Natural killer cell treated with Interleukin-12 subunit alpha and Interleukin-12 subunit beta and Interleukin-15 and Interleukin-18, amount 100 ng/mL, for 72 hours (primary cell): ENCODE measurements around the gene FHL2. TPM values are rescaled to one million over a fixed set of nuclear protein-coding genes. Genes with fewer than 3 reads are reported as not detected.

Source experiments
- ATAC-seq, 2 donors: fragments of 150-1000 bp; cut with Tn5 transposase in 1 of 2; sonication (Bioruptor Pico), chemical (Tn5 transposase) in 1 of 2; 2 replicates each; pipeline ENCODE4 v1.10.0; 2021
- DNase-seq: peaks from one replicate; pipeline ENCODE4 v3.0.0; 2022; ENCODE audit warnings: low spot score
- H3K27ac Mint-ChIP-seq, 2 donors: 1 replicate in 1 of 2; 2 replicates in 1 of 2; pipeline ENCODE4 v1.8.0; 2022; ENCODE audit warnings: mixed read lengths in 2 of 2, mild to moderate bottlenecking in 1 of 2, moderate library complexity in 1 of 2
- H3K27me3 Mint-ChIP-seq, 2 donors: 1 replicate in 1 of 2; 2 replicates in 1 of 2; pipeline ENCODE4 v1.8.0; 2022; ENCODE audit warnings: mixed read lengths in 2 of 2
- H3K36me3 Mint-ChIP-seq: one replicate; pipeline ENCODE4 v1.8.0; 2022; ENCODE audit warnings: mixed read lengths
- H3K4me1 Mint-ChIP-seq, 2 donors: 1 replicate in 1 of 2; 2 replicates in 1 of 2; pipeline ENCODE4 v1.8.0; 2022; ENCODE audit warnings: low read depth in 2 of 2, mixed read lengths in 2 of 2, mild to moderate bottlenecking in 1 of 2
- H3K4me3 Mint-ChIP-seq: one replicate; pipeline ENCODE4 v1.8.0; 2022; ENCODE audit warnings: mixed read lengths
- H3K9me3 Mint-ChIP-seq: 2 replicates; pipeline ENCODE4 v1.8.0; 2022; ENCODE audit warnings: mixed read lengths
- total RNA-seq, 2 donors: library from RNA; stranded (reverse); gene quantifications; one replicate each; pipeline ENCODE4 v1.2.3, GENCODE V29; 2022

FHL2 gene
- total RNA-seq, 2 donors from 2014 or later: 0.95 TPM; not detected in 1

- H3K36me3 Mint-ChIP-seq: peaks cover 35% of the 10 kb centered on the region
- H3K27me3 Mint-ChIP-seq: no peaks in the 10 kb centered on the region
- H3K4me1 Mint-ChIP-seq: peaks cover 12 to 15% of the 10 kb centered on the region in 2 donors
- ATAC-seq (no peak), DNase-seq (no peak)
- H3K4me3 Mint-ChIP-seq: no peak overlapping the region
- peaks cover 4% of the 10 kb centered on the region for H3K9me3 Mint-ChIP-seq
- H3K27ac Mint-ChIP-seq: no peak overlapping the region
These were observed 41.7 kb downstream of the FHL2 start for GRCh38 chr2:105357122-105357521.

DNA sequence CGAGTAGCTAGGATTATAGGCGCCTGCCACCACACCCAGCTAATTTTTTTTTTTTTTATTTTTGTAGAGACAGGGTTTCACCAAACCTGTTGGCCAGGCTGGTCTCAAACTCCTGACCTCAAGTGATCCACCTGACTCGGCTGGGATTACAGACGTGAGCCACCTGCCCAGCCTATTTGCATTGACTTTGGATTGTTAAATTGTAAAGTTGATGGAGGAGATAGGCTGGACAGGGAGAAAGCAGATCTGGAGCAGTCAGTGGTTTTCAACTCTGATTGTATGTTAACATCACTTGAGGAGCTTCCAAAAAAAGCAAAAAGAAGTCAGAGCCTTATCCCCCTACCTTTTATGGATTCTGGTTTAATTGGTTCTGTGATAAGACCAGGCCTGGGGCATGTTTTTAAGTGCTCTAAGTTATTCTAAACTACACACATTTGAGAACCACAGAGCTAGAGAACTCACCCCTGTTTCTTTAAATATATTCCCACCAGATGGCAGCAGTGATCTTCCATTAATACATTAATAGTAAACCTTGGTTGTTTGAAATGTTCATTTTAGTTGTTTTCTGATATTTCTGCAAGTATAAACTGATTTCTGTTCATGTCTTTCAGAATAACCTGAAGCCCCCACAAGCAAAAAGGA, 54.0 kb downstream of the FHL2 start:
- ATAC-seq: no peak
- H3K27me3 Mint-ChIP-seq: no peaks in the 10 kb centered on the region
- peaks cover 24% of the 10 kb centered on the region for H3K36me3 Mint-ChIP-seq
- no peaks in the 10 kb centered on the region for H3K9me3 Mint-ChIP-seq
- H3K4me3 Mint-ChIP-seq: no peak overlapping the region
- H3K4me1 Mint-ChIP-seq: peaks cover 4% of the 10 kb centered on the region in 2 donors
- no peak overlapping the region for H3K27ac Mint-ChIP-seq
- no peak for DNase-seq

- peaks cover 24 to 25% of the 10 kb centered on the region in 2 donors for H3K4me1 Mint-ChIP-seq
- peak overlapping the region; percentile 97 for H3K4me3 Mint-ChIP-seq
- H3K27me3 Mint-ChIP-seq: no peaks in the 10 kb centered on the region
- H3K9me3 Mint-ChIP-seq: no peaks in the 10 kb centered on the region
- peak overlapping the region in 1 of 2 donors; percentile 99 for H3K27ac Mint-ChIP-seq
- DNase-seq (no peak), ATAC-seq (no peak)
- peaks cover 13% of the 10 kb centered on the region for H3K36me3 Mint-ChIP-seq
These were observed 59.4 kb downstream of the FHL2 start for GRCh38 chr2:105339414-105339813.

DNA sequence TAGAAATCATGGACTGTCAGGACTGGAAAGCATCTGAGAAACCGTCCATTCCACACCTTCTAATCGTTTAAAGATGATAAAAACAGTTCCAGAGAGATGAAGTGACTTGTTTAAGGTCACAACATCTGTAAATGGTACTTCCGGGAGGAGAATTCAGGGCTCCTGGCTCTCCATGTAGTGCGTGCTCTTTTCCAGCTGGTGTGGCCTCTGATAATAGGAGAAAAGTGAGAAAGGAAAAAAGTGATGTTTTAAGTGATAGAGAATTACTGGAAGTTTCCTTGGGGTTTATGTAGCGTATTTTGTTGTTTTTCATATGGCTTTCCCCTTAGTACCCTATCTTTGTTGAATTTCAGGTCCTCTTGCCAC, 60.8 kb downstream of the FHL2 start:
- Mint-ChIP-seq H3K4me1 (peaks cover 24 to 25% of the 10 kb centered on the region in 2 donors), H3K4me3 (peak overlapping the region; percentile 97), H3K27me3 (no peaks in the 10 kb centered on the region), H3K27ac (peak overlapping the region; percentile 97 to 99), H3K36me3 (peaks cover 11% of the 10 kb centered on the region), H3K9me3 (no peaks in the 10 kb centered on the region)
- ATAC-seq: no peak
- DNase-seq: no peak

DNA sequence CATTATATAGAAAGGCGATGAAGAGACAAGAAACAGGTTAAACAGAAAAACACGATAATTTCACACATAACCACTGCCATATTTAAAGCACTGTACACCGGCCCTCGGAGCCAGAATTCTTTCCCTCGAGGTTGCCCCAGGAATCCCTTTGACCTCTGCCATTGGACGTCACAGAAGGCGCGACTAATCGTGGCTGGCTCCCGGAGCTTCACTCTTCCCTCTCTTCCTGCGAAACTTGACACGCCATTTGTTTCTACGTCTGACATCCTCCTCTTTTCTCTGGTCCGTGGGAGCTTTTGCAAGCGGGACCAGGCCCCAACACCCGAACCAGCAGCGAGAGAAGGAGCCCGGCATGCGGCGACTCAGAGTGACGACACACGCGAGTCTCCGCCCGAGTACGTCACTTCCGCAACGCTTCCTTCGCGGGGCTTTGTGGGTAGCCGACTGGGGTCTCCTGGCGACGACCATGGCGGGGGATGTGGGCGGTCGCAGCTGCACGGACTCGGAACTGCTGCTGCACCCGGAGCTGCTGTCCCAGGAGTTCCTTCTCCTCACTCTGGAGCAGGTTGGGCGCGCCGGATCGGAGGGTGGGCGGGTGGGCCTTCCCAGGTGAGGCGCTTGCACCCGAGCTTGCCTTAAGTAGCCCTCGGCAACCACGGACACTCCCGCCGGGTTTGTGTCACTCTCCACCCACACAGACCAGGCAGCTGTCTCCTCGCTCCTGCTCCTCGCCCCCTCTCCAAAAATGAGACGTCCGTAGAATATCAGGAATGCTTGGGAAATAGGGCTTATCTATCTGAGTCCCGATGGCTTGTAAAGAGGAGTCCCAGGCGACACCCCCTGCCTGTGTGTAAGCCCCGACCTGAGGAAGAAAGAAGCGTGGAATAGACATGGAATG, 61.5 kb downstream of the FHL2 start, which contains the start of gene C2orf49:
TSS of gene C2orf49 (plus strand) at position 419 of the 898 bp plus-strand sequence. CDS start at position 467, 48 bp downstream.
- DNase-seq (peak; percentile 89), ATAC-seq (peak; percentile 95 to 96)
- peaks cover 24 to 25% of the 10 kb centered on the region in 2 donors for H3K4me1 Mint-ChIP-seq
- H3K36me3 Mint-ChIP-seq: peaks cover 6% of the 10 kb centered on the region
- no peaks in the 10 kb centered on the region for H3K9me3 Mint-ChIP-seq
- peak within 1 kb of the TSS; percentile 97 to 99 for H3K27ac Mint-ChIP-seq
- no peaks in the 10 kb centered on the region for H3K27me3 Mint-ChIP-seq
- peak within 1 kb of the TSS; percentile 97 for H3K4me3 Mint-ChIP-seq

DNA sequence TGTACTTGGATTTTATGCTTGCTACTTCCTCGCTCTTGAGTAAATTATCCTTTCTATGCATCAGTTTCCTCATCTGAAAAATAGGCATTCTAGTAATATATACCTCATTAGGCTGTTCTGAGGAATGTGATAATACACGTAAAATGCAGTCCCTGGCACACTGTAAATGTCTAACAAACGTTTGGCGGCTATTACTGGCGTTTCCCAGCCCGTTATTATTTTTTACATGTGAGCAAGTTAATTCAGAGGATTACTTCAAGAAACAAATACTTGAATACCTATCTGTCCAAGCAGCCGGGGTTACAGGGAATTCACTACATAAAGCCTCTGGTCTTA, 62.1 kb downstream of the FHL2 start:
- H3K27me3 Mint-ChIP-seq: no peaks in the 10 kb centered on the region
- H3K4me3 Mint-ChIP-seq: peak overlapping the region; percentile 97
- no peak for ATAC-seq
- peaks cover 6% of the 10 kb centered on the region for H3K36me3 Mint-ChIP-seq
- H3K27ac Mint-ChIP-seq: peak overlapping the region; percentile 97 to 99
- no peak for DNase-seq
- H3K4me1 Mint-ChIP-seq: peaks cover 24 to 25% of the 10 kb centered on the region in 2 donors
- H3K9me3 Mint-ChIP-seq: no peaks in the 10 kb centered on the region

DNA sequence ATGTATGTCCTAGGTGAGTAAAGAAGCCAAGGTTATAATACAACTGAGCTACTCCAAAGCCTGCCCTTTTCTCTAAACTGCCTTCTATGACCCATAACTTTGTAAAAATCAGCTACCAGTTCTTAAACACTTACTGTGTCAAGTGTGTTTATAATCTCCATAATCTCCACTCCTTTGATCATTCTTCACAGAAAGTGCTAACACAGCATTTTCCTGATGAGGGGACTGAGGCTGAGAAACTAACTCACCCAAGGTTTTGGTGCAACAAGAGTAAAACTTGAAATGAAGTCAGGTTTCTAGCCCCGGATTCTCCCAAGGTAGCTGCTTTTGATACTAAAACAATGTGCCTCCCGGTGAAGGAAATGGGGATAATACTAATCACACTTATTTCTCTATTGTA, 63.4 kb downstream of the FHL2 start:
- H3K9me3 Mint-ChIP-seq: no peaks in the 10 kb centered on the region
- DNase-seq (no peak), ATAC-seq (no peak)
- H3K27me3 Mint-ChIP-seq: no peaks in the 10 kb centered on the region
- peaks cover 27 to 30% of the 10 kb centered on the region in 2 donors for H3K4me1 Mint-ChIP-seq
- peaks cover 6% of the 10 kb centered on the region for H3K36me3 Mint-ChIP-seq
- H3K27ac Mint-ChIP-seq: peak overlapping the region in 1 of 2 donors; percentile 10
- no peak overlapping the region for H3K4me3 Mint-ChIP-seq

GRCh38 chr2:105334211-105334610, 64.6 kb downstream of the FHL2 start:
- Mint-ChIP-seq H3K36me3 (no peaks in the 10 kb centered on the region), H3K27me3 (no peaks in the 10 kb centered on the region), H3K4me1 (peaks cover 29 to 31% of the 10 kb centered on the region in 2 donors), H3K4me3 (no peak overlapping the region), H3K9me3 (no peaks in the 10 kb centered on the region), H3K27ac (no peak overlapping the region)
- DNase-seq: no peak
- ATAC-seq: no peak

DNA sequence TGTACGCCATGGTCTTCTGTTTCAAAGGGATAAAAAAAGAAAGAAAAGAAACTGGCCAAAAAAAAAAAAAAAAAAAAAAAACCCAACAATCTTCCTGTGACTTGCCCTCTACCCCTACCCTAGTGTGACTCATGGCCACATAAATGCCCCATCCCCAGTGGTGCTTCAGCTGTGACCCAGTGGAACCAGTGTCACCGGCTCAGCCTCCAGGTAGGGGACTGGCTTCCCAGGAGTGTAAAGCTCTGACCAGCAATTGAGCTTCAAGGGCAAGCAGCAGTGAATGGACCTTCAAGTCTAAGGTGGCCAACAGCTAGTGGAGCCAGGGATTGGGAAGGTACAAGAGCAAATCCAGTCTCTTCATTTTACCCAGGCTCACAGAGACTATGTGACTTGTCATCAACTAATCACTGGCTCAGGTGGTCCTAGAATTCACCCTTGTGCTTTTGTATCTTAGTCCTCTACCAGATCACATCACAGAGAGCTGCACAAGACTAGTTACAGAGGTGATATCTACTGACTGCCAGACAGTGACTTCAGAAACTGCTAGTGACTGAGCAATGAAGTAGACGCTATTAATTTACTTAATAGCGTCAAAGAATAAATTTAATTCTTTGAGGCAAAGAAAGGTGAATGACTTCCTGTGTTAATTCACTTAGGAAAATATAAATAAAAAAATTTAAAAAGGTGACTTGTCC, 68.0 kb downstream of the FHL2 start:
- DNase-seq: no peak
- ATAC-seq: no peak
- Mint-ChIP-seq H3K27ac (peak overlapping the region; percentile 90 to 91), H3K36me3 (no peaks in the 10 kb centered on the region), H3K4me3 (peak overlapping the region; percentile 84), H3K4me1 (peaks cover 27 to 28% of the 10 kb centered on the region in 2 donors), H3K27me3 (no peaks in the 10 kb centered on the region), H3K9me3 (no peaks in the 10 kb centered on the region)

GRCh38 chr2:105329561-105330495, 69.0 kb downstream of the FHL2 start, which contains the start of gene TGFBRAP1:
TSS of gene TGFBRAP1 (minus strand) at chr2:105329735. CDS start at chr2:105308301, 21,434 bp downstream.
- Mint-ChIP-seq H3K27me3 (no peaks in the 10 kb centered on the region), H3K27ac (peak within 1 kb of the TSS; percentile 90 to 91), H3K4me3 (peak within 1 kb of the TSS; percentile 89), H3K36me3 (no peaks in the 10 kb centered on the region), H3K9me3 (no peaks in the 10 kb centered on the region), H3K4me1 (peaks cover 28 to 32% of the 10 kb centered on the region in 2 donors)
- DNase-seq (peak; percentile 78), ATAC-seq (peak; percentile 93 to 95)

DNA sequence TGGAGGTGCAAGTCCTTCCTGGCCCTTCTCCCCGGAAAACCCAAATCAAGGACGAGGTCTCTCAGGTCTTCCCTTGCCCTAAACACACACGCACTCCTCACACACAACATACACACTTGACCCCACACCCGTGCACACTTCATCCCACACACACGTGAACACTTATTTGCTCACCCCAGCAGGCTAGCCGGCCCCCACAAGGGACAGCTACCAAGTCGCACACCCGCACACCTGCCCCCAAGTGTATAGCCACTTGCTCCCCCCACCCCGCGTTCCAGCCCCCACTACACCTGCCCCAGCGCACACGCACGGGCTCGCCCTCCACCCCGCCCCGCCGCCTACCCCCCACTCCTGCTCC, 69.7 kb downstream of the FHL2 start:
- Mint-ChIP-seq H3K4me1 (peaks cover 28 to 32% of the 10 kb centered on the region in 2 donors), H3K36me3 (no peaks in the 10 kb centered on the region), H3K9me3 (no peaks in the 10 kb centered on the region), H3K27ac (peak overlapping the region; percentile 87 to 90), H3K4me3 (peak overlapping the region; percentile 89), H3K27me3 (no peaks in the 10 kb centered on the region)
- DNase-seq (no peak), ATAC-seq (peak; percentile 3 to 22)

GRCh38 chr2:105328281-105329196, 70.3 kb downstream of the FHL2 start:
- peak in 1 of 2 donors; percentile 34 for ATAC-seq
- no peaks in the 10 kb centered on the region for H3K9me3 Mint-ChIP-seq
- H3K4me1 Mint-ChIP-seq: peaks cover 32 to 36% of the 10 kb centered on the region in 2 donors
- no peaks in the 10 kb centered on the region for H3K36me3 Mint-ChIP-seq
- peak overlapping the region; percentile 87 to 90 for H3K27ac Mint-ChIP-seq
- H3K27me3 Mint-ChIP-seq: no peaks in the 10 kb centered on the region
- no peak for DNase-seq
- peak overlapping the region; percentile 89 for H3K4me3 Mint-ChIP-seq
